ENCODE results near the gene EVC. TPM values are rescaled to one million over a fixed set of nuclear protein-coding genes. Genes with fewer than 3 reads are reported as not detected.

Gene EVC
- total RNA-seq, 1 experiment from 2014 or later = not detected

GRCh38 chr4:5750052-5750945, 39.3 kb downstream of the EVC start:
- Histone ChIP-seq H3K36me3 (ENCODE audit: control insufficient read depth, insufficient read depth, low read length) (no peaks in the 10 kb centered on the region), H3K9me3 (no peaks in the 10 kb centered on the region), H3K4me1 (no peaks in the 10 kb centered on the region), H3K27me3 (replicated peaks; ENCODE audit: control insufficient read depth, insufficient read depth, low read length) (no peaks in the 10 kb centered on the region), H3K4me3 (ENCODE audit: low read depth, low read length) (no peak overlapping the region)
- DNase-seq = no peak
- H3K36me3 Mint-ChIP-seq (ENCODE audit: insufficient read depth, unreplicated experiment) = no peaks in the 10 kb centered on the region
- intact Hi-C loops (cut with micrococcal nuclease; ENCODE audit: unreplicated experiment) = no loop called here
- H3K4me1 Mint-ChIP-seq (ENCODE audit: low read depth, unreplicated experiment) = no peaks in the 10 kb centered on the region
- ChIA-PET CTCF (no interaction called here), POLR2A (no interaction called here)
- no peak overlapping the region for H3K4me3 Mint-ChIP-seq (ENCODE audit: unreplicated experiment)
- BruUV-seq (replicated peaks) = no TSS peak
- no peak overlapping the region for H3K27ac Mint-ChIP-seq (ENCODE audit: unreplicated experiment)
- TF ChIP-seq CTCF (IDR thresholded peaks at IDR 0.05; ENCODE audit: insufficient read depth in 1 of 2, low read depth in 1 of 2, low read length in 1 of 2, severe bottlenecking in 1 of 2, unreplicated experiment in 1 of 2) = no peak
- H3K9me3 Mint-ChIP-seq (ENCODE audit: unreplicated experiment) = no peaks in the 10 kb centered on the region
- peaks cover 11% of the 10 kb centered on the region for H3K27me3 Mint-ChIP-seq (ENCODE audit: insufficient read depth, unreplicated experiment)

- POLR2A ChIA-PET = no interaction called here
- H3K4me1 Mint-ChIP-seq (ENCODE audit: low read depth, unreplicated experiment) = no peaks in the 10 kb centered on the region
- Histone ChIP-seq H3K27me3 (replicated peaks; ENCODE audit: control insufficient read depth, insufficient read depth, low read length) (no peaks in the 10 kb centered on the region), H3K36me3 (ENCODE audit: control insufficient read depth, insufficient read depth, low read length) (no peaks in the 10 kb centered on the region), H3K4me3 (ENCODE audit: low read depth, low read length) (no peak overlapping the region), H3K4me1 (no peaks in the 10 kb centered on the region), H3K9me3 (no peaks in the 10 kb centered on the region)
- CTCF ChIA-PET = no interaction called here
- no peak overlapping the region for H3K4me3 Mint-ChIP-seq (ENCODE audit: unreplicated experiment)
- no peaks in the 10 kb centered on the region for H3K36me3 Mint-ChIP-seq (ENCODE audit: insufficient read depth, unreplicated experiment)
- peak in 1 of 2 experiments; percentile 2 for TF ChIP-seq CTCF (IDR thresholded peaks at IDR 0.05; ENCODE audit: insufficient read depth in 1 of 2, low read depth in 1 of 2, low read length in 1 of 2, severe bottlenecking in 1 of 2, unreplicated experiment in 1 of 2)
- no peaks in the 10 kb centered on the region for H3K9me3 Mint-ChIP-seq (ENCODE audit: unreplicated experiment)
- H3K27me3 Mint-ChIP-seq (ENCODE audit: insufficient read depth, unreplicated experiment) = peaks cover 6% of the 10 kb centered on the region
- no peak overlapping the region for H3K27ac Mint-ChIP-seq (ENCODE audit: unreplicated experiment)
- no peak for DNase-seq
- intact Hi-C loops (cut with micrococcal nuclease; ENCODE audit: unreplicated experiment) = no loop called here
- BruUV-seq (replicated peaks) = no TSS peak
Observed at GRCh38 chr4:5750946-5751665, 40.1 kb downstream of the EVC start.

GRCh38 chr4:5751666-5752375, 40.8 kb downstream of the EVC start:
- DNase-seq = no peak
- Histone ChIP-seq H3K4me3 (ENCODE audit: low read depth, low read length) (no peak overlapping the region), H3K36me3 (ENCODE audit: control insufficient read depth, insufficient read depth, low read length) (no peaks in the 10 kb centered on the region), H3K4me1 (no peaks in the 10 kb centered on the region), H3K9me3 (no peaks in the 10 kb centered on the region), H3K27me3 (replicated peaks; ENCODE audit: control insufficient read depth, insufficient read depth, low read length) (no peaks in the 10 kb centered on the region)
- TF ChIP-seq CTCF (IDR thresholded peaks at IDR 0.05; ENCODE audit: insufficient read depth in 1 of 2, low read depth in 1 of 2, low read length in 1 of 2, severe bottlenecking in 1 of 2, unreplicated experiment in 1 of 2) = no peak
- POLR2A ChIA-PET = no interaction called here
- Mint-ChIP-seq H3K27ac (ENCODE audit: unreplicated experiment) (no peak overlapping the region), H3K4me3 (ENCODE audit: unreplicated experiment) (no peak overlapping the region), H3K27me3 (ENCODE audit: insufficient read depth, unreplicated experiment) (peaks cover 3% of the 10 kb centered on the region), H3K9me3 (ENCODE audit: unreplicated experiment) (no peaks in the 10 kb centered on the region), H3K4me1 (ENCODE audit: low read depth, unreplicated experiment) (no peaks in the 10 kb centered on the region), H3K36me3 (ENCODE audit: insufficient read depth, unreplicated experiment) (no peaks in the 10 kb centered on the region)
- BruUV-seq (replicated peaks) = no TSS peak
- CTCF ChIA-PET = no interaction called here
- intact Hi-C loops (cut with micrococcal nuclease; ENCODE audit: unreplicated experiment) = no loop called here

All from Caco-2 (cell line).